Gastrocnemius medialis (tissue), 4 donors: Measurements from ENCODE around the gene LPIN3.

Source experiments
- CTCF ChIP-seq, 5 experiments: fragments of 450-650 bp in 3 of 5; fragments of 200-600 bp in 2 of 5; sonication (generic) in 2 of 5; IDR thresholded peaks in 4 of 5; conservative IDR thresholded peaks in 1 of 5; 1 replicate in 4 of 5; 2 replicates in 1 of 5; pipeline ENCODE4 v1.5.1; 2016 to 2019; ENCODE audit warnings: antibody characterized with exemption in 5 of 5, mild to moderate bottlenecking in 3 of 5, moderate library complexity in 3 of 5
- POLR2A ChIP-seq, 2 donors: fragments of 450-650 bp; IDR thresholded peaks; one replicate each; pipeline ENCODE4 v1.6.1; 2017; ENCODE audit warnings: antibody characterized with exemption in 2 of 2, mild to moderate bottlenecking in 2 of 2, moderate library complexity in 2 of 2

GRCh38 chr20:41300886-41301285 lies 39.7 kb upstream of the LPIN3 start:
- no peak for TF ChIP-seq CTCF (IDR thresholded peaks at IDR 0.05 in 4 of 5, conservative IDR thresholded peaks at IDR 0.05 in 1 of 5)
- no peak for TF ChIP-seq POLR2A (IDR thresholded peaks at IDR 0.05)
